ENCODE data around the gene NECAB3. TPM values are rescaled to one million over a fixed set of nuclear protein-coding genes. Genes with fewer than 3 reads are reported as not detected.

Gene NECAB3
- total and polyA plus RNA-seq, 2 of the 13 experiments (the other 11 are each of a cell fraction or from before 2014, with no cell fraction given): 61.5 to 65.5 TPM

- TF ChIP-seq, protein P1, sequence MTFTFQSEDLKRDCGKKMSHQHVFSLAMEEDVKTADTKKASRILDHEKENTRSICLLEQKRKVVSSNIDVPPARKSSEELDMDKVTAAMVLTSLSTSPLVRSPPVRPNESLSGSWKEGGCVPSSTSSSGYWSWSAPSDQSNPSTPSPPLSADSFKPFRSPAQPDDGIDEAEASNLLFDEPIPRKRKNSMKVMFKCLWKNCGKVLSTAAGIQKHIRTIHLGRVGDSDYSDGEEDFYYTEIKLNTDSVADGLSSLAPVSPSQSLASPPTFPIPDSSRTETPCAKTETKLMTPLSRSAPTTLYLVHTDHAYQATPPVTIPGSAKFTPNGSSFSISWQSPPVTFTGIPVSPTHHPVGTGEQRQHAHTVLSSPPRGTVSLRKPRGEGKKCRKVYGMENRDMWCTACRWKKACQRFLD (CRISPR knock-in tag; IDR thresholded peaks at IDR 0.05; ENCODE audit: borderline replicate concordance): no peak
- TF ChIP-seq, protein P2, sequence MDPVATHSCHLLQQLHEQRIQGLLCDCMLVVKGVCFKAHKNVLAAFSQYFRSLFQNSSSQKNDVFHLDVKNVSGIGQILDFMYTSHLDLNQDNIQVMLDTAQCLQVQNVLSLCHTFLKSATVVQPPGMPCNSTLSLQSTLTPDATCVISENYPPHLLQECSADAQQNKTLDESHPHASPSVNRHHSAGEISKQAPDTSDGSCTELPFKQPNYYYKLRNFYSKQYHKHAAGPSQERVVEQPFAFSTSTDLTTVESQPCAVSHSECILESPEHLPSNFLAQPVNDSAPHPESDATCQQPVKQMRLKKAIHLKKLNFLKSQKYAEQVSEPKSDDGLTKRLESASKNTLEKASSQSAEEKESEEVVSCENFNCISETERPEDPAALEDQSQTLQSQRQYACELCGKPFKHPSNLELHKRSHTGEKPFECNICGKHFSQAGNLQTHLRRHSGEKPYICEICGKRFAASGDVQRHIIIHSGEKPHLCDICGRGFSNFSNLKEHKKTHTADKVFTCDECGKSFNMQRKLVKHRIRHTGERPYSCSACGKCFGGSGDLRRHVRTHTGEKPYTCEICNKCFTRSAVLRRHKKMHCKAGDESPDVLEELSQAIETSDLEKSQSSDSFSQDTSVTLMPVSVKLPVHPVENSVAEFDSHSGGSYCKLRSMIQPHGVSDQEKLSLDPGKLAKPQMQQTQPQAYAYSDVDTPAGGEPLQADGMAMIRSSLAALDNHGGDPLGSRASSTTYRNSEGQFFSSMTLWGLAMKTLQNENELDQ (CRISPR knock-in tag; IDR thresholded peaks at IDR 0.05; ENCODE audit: borderline replicate concordance): no peak
- no peak for TF ChIP-seq ARNT (IDR thresholded peaks at IDR 0.05)
- TF ChIP-seq ZFP62 (CRISPR knock-in tag; IDR thresholded peaks at IDR 0.05): no peak
- TF ChIP-seq ZGPAT (CRISPR knock-in tag; IDR thresholded peaks at IDR 0.05): 0 out of 2 replicates have a peak, but pooled peaks have one; percentile 7
- no peak for TF ChIP-seq ZNF879 (CRISPR knock-in tag; IDR thresholded peaks at IDR 0.05)
- TF ChIP-seq PRDM4 (CRISPR knock-in tag; IDR thresholded peaks at IDR 0.05; ENCODE audit: borderline replicate concordance): no peak
- no peak for TF ChIP-seq NFKB2 (CRISPR knock-in tag; IDR thresholded peaks at IDR 0.05; ENCODE audit: borderline replicate concordance)
- TF ChIP-seq ZNF30 (CRISPR knock-in tag; IDR thresholded peaks at IDR 0.05): no peak
- TF ChIP-seq SMC3 (IDR thresholded peaks at IDR 0.05; ENCODE audit: low read length): no peak
- TF ChIP-seq, protein P3, sequence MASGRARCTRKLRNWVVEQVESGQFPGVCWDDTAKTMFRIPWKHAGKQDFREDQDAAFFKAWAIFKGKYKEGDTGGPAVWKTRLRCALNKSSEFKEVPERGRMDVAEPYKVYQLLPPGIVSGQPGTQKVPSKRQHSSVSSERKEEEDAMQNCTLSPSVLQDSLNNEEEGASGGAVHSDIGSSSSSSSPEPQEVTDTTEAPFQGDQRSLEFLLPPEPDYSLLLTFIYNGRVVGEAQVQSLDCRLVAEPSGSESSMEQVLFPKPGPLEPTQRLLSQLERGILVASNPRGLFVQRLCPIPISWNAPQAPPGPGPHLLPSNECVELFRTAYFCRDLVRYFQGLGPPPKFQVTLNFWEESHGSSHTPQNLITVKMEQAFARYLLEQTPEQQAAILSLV (CRISPR knock-in tag; IDR thresholded peaks at IDR 0.05; ENCODE audit: borderline replicate concordance): no peak
- TF ChIP-seq ZNF432 (CRISPR knock-in tag; IDR thresholded peaks at IDR 0.05; ENCODE audit: borderline replicate concordance): no peak
- no peak for TF ChIP-seq JUN (CRISPR knock-in tag; IDR thresholded peaks at IDR 0.05)
- no peak for TF ChIP-seq ZNF382 (CRISPR knock-in tag; IDR thresholded peaks at IDR 0.05; ENCODE audit: borderline replicate concordance)
- TF ChIP-seq HOXA7 (CRISPR knock-in tag; IDR thresholded peaks at IDR 0.05): no peak
- no peak for TF ChIP-seq BCL6 (CRISPR knock-in tag; IDR thresholded peaks at IDR 0.05)
- no peak for TF ChIP-seq ZFY (CRISPR knock-in tag; IDR thresholded peaks at IDR 0.05)
- no peak for TF ChIP-seq MBD4 (IDR thresholded peaks at IDR 0.05; ENCODE audit: borderline replicate concordance, low read length)
- no peak for TF ChIP-seq SPEN (CRISPR knock-in tag; IDR thresholded peaks at IDR 0.05; ENCODE audit: low read depth)
- TF ChIP-seq ZFAT (CRISPR knock-in tag; conservative IDR thresholded peaks at IDR 0.05): no peak
- TF ChIP-seq ZNF788 (CRISPR knock-in tag; IDR thresholded peaks at IDR 0.05; ENCODE audit: borderline replicate concordance): no peak
- TF ChIP-seq ZNF784 (CRISPR knock-in tag; IDR thresholded peaks at IDR 0.05; ENCODE audit: borderline replicate concordance): no peak
- no peak for TF ChIP-seq ZNF326 (CRISPR knock-in tag; IDR thresholded peaks at IDR 0.05; ENCODE audit: borderline replicate concordance)
Measured at GRCh38 chr20:33686984-33687366, 12.7 kb upstream of the NECAB3 start (continued).
